ENCODE measurements around the gene TFAP2A.

The TFAP2A gene

GRCh38 chr6:10426781-10427279 is 12.0 kb upstream of the TFAP2A start:
- no peak for TF ChIP-seq CTCF (conservative IDR thresholded peaks at IDR 0.05; ENCODE audit: low read depth, low read length)
- no peak for DNase-seq (ENCODE audit: low read depth)
- H3K4me3 ChIP-seq (ENCODE audit: low read depth, low read length), result peak overlapping the region; percentile 63

GRCh38 chr6:10425975-10426780 is 11.3 kb upstream of the TFAP2A start:
- DNase-seq (ENCODE audit: low read depth), result peak; percentile 19
- H3K4me3 ChIP-seq (ENCODE audit: low read depth, low read length), result peak overlapping the region; percentile 63
- TF ChIP-seq CTCF (conservative IDR thresholded peaks at IDR 0.05; ENCODE audit: low read depth, low read length), result no peak

GRCh38 chr6:10425176-10425974 is 10.5 kb upstream of the TFAP2A start:
- peak overlapping the region; percentile 63 for H3K4me3 ChIP-seq (ENCODE audit: low read depth, low read length)
- no peak for DNase-seq (ENCODE audit: low read depth)
- TF ChIP-seq CTCF (conservative IDR thresholded peaks at IDR 0.05; ENCODE audit: low read depth, low read length), result no peak

GRCh38 chr6:10424040-10424439 is 9.2 kb upstream of the TFAP2A start:
- TF ChIP-seq CTCF (conservative IDR thresholded peaks at IDR 0.05; ENCODE audit: low read depth, low read length), result no peak
- H3K4me3 ChIP-seq (ENCODE audit: low read depth, low read length), result no peak overlapping the region
- DNase-seq (ENCODE audit: low read depth), result no peak

GRCh38 chr6:10422737-10423034 is 7.8 kb upstream of the TFAP2A start:
- H3K4me3 ChIP-seq (ENCODE audit: low read depth, low read length), result no peak overlapping the region
- no peak for TF ChIP-seq CTCF (conservative IDR thresholded peaks at IDR 0.05; ENCODE audit: low read depth, low read length)
- DNase-seq (ENCODE audit: low read depth), result no peak

GRCh38 chr6:10421921-10422736 is 7.3 kb upstream of the TFAP2A start:
- no peak for DNase-seq (ENCODE audit: low read depth)
- H3K4me3 ChIP-seq (ENCODE audit: low read depth, low read length), result no peak overlapping the region
- TF ChIP-seq CTCF (conservative IDR thresholded peaks at IDR 0.05; ENCODE audit: low read depth, low read length), result no peak
